Skeletal muscle tissue (tissue), 4 donors: Measurements from ENCODE around the gene CLIC5. TPM values are rescaled to one million over a fixed set of nuclear protein-coding genes. Genes with fewer than 3 reads are reported as not detected.

Experiments used
- H3K27ac ChIP-seq: one replicate; pipeline ENCODE4 v1.7.0; 2013; ENCODE audit warnings: mild to moderate bottlenecking, low read depth, low read length, inconsistent platforms
- H3K27me3 ChIP-seq, 3 donors: one replicate each; pipeline ENCODE4 v1.7.0; 2013; ENCODE audit warnings: low read length in 3 of 3; ENCODE audit not compliant: control insufficient read depth in 3 of 3, insufficient read depth in 3 of 3
- H3K36me3 ChIP-seq, 3 donors: one replicate each; pipeline ENCODE4 v1.7.0; 2013; ENCODE audit warnings: low read length in 3 of 3; ENCODE audit not compliant: control insufficient read depth in 3 of 3, insufficient read depth in 3 of 3
- H3K4me1 ChIP-seq, 3 donors: one replicate each; pipeline ENCODE4 v1.7.0; 2013; ENCODE audit warnings: low read length in 3 of 3, mild to moderate bottlenecking in 3 of 3; ENCODE audit not compliant: control insufficient read depth in 3 of 3, insufficient read depth in 3 of 3
- H3K4me3 ChIP-seq, 3 donors: one replicate each; pipeline ENCODE4 v1.7.0; 2013; ENCODE audit warnings: low read length in 3 of 3
- H3K9ac ChIP-seq, 3 donors: one replicate each; pipeline ENCODE4 v1.7.0; 2013; ENCODE audit warnings: low read length in 3 of 3, mild to moderate bottlenecking in 3 of 3, moderate library complexity in 2 of 3, low read depth in 1 of 3
- H3K9me3 ChIP-seq, 3 donors: one replicate each; pipeline ENCODE4 v1.7.0; 2013; ENCODE audit warnings: low read length in 3 of 3; ENCODE audit not compliant: control insufficient read depth in 3 of 3
- total RNA-seq: library from RNA; depleted of rRNA; stranded (reverse); fragments of >200 nt; gene quantifications from one replicate; pipeline ENCODE4 v1.2.3, GENCODE V29; 2014
- donor health status: Osteomylitis.

The CLIC5 gene
- total RNA-seq, 1 donor from 2014 or later, result 7.8 TPM

DNA sequence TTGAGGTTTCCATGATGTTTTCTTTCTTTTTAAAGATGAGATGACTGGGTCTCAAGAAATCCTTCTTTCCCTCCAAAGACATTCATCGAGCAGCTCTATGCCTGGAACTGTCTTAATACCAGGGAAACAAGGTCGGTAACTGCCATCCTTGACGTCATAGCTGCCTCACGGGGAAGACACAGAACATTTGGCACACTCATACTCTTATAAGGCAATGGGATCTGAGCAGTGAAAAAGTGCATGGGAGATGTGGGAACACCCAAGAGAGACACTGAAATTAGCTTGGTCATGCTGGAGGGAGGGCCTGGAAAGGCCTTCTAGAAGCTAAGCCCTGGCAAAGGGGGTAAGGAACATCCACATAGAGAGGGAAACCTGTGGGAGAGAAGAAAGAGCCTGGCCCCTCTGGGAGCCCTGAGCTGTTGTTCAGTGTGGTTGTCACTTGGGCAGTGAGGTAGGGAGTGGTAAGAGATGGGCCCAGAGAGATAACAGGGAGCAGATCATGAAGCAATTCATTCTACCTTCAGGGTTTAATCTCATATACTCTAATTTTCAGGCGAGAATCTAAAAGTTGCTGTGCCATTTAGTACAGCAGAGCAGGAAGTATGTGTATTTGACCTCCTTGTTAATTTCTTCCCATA lies 30.8 kb downstream of the CLIC5 start:
- Histone ChIP-seq H3K36me3 (peaks cover 0 to 3% (median 0%) of the 10 kb centered on the region in 3 donors), H3K4me1 (peaks cover 67 to 83% (median 78%) of the 10 kb centered on the region in 3 donors), H3K4me3 (peak overlapping the region in 1 of 3 donors; percentile 23), H3K9me3 (no peaks in the 10 kb centered on the region), H3K27me3 (no peaks in the 10 kb centered on the region), H3K9ac (no peak overlapping the region), H3K27ac (peak overlapping the region; percentile 94)

DNA sequence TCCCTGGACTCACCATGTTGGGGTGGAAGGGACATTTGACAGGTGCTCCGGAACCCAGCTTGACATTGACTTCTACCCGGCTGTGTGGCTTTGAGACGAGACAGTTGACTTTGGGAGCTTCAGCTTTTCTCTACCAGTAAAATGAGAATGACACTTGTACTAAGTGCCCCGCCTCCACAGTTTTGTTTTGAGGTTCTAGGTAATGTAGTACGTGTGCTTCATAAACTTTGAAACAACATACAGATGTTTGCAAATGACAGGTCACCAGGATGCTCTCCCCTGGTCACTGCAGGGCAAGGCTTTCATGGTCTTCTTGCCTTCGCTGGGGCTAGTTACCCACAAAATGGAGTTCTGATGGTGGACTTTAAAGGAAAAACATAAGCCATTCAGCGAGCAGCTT lies 31.3 kb downstream of the CLIC5 start:
- peaks cover 62 to 80% (median 74%) of the 10 kb centered on the region in 3 donors for H3K4me1 ChIP-seq
- H3K27me3 ChIP-seq, result no peaks in the 10 kb centered on the region
- H3K9ac ChIP-seq, result no peak overlapping the region
- no peak overlapping the region for H3K4me3 ChIP-seq
- H3K9me3 ChIP-seq, result no peaks in the 10 kb centered on the region
- H3K36me3 ChIP-seq, result peaks cover 0 to 3% (median 0%) of the 10 kb centered on the region in 3 donors
- peak overlapping the region; percentile 94 for H3K27ac ChIP-seq

DNA sequence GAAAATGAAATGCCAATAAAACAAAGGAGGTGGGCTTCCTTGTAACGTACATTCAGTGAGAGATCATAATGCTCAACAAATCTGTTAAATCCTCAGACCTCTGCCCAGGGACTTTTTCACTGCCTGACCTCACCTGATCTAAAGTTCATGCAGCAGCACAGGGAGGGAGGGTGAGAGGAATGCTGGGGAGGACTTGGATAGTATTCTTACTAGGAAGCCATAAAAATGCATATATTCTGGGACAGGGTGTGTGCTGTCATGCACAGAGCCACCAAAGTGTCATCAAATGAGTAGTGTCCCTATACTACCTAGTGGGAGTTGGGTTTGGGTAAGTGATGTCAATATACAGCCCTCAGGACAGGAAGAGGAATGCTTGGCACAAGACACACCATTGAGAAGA lies 32.6 kb downstream of the CLIC5 start:
- H3K27me3 ChIP-seq, result no peaks in the 10 kb centered on the region
- H3K4me3 ChIP-seq, result no peak overlapping the region
- peaks cover 51 to 74% (median 67%) of the 10 kb centered on the region in 3 donors for H3K4me1 ChIP-seq
- H3K27ac ChIP-seq, result no peak overlapping the region
- H3K36me3 ChIP-seq, result peaks cover 0 to 3% (median 0%) of the 10 kb centered on the region in 3 donors
- no peak overlapping the region for H3K9ac ChIP-seq
- no peaks in the 10 kb centered on the region for H3K9me3 ChIP-seq

DNA sequence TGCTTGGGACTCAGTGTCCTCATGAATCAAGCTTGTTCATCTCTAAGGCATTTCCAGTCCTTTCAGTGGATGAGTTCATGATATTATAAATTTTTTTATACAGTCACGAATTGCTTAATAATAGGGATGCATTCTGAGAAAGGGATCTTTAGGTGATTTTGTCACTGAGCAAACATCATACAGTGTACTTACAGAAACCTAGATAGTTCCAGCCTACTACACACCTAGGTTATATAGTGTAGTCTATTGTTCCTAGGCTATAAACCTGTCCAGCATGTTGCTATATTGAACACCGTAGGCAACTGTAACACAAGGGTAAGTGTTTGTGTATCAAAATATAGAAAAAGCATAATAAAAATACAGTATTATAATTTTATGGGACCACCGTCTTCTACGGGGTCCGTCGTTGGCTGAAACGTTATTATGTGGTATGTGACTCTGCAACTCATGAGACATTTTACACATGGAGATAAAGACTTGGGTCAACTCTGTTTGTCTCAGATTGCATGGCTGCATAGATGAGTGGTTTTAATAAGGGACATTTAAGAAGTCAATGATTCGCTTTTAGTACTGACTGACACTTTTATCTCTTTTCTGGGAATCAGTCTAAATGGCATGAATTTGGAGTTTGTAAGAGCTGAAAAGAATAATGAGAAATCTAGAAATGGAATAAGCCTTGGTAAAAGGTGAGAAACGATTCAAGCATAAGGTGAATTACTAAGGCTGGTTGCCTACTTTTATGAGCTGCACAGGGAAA lies 33.2 kb downstream of the CLIC5 start:
- Histone ChIP-seq H3K9ac (no peak overlapping the region), H3K4me1 (peaks cover 45 to 74% (median 60%) of the 10 kb centered on the region in 3 donors), H3K27ac (no peak overlapping the region), H3K36me3 (peaks cover 0 to 3% (median 0%) of the 10 kb centered on the region in 3 donors), H3K27me3 (no peaks in the 10 kb centered on the region), H3K9me3 (no peaks in the 10 kb centered on the region), H3K4me3 (no peak overlapping the region)

DNA sequence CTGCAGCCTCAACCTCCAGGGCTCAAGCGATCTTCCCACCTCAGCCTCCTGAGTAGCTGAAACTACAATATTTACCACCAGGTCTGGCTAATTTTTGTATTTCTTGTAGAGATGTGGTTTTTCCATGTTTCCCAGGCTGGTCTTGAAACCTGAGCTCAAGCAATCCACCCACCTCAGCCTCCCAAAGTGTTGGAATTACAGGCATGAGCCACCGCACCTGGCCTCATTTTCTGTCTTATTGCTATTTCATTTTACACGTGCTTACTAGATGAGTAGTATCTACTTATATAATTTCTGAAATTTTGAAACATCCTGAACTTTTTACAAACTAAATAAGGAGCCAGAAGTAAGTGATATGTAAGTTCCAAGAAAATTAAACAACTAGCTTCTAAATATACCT lies 34.6 kb downstream of the CLIC5 start:
- peaks cover 33 to 61% (median 50%) of the 10 kb centered on the region in 3 donors for H3K4me1 ChIP-seq
- peaks cover 0 to 3% (median 0%) of the 10 kb centered on the region in 3 donors for H3K36me3 ChIP-seq
- no peaks in the 10 kb centered on the region for H3K27me3 ChIP-seq
- H3K4me3 ChIP-seq, result no peak overlapping the region
- H3K9ac ChIP-seq, result no peak overlapping the region
- H3K9me3 ChIP-seq, result no peaks in the 10 kb centered on the region
- no peak overlapping the region for H3K27ac ChIP-seq

DNA sequence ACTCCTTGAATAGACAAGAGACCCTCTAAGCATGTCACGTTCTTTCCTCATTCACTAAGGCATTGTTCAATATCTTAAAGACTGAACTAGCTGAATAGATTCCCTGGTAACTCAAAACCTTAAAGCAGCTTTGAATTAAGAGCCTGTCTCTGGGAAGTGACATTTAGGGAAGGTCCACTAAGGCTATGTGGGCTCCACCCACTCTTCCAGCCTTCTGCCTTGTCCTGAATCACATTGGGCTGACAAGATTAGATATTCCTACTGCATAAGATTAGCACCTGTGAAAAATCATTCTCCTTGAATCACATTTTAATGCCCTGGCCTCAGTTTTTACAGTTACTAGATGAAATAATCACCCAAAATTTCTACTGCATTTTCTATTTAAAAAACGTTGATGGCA lies 36.3 kb downstream of the CLIC5 start:
- H3K36me3 ChIP-seq, result peaks cover 0 to 3% (median 0%) of the 10 kb centered on the region in 3 donors
- H3K4me1 ChIP-seq, result peaks cover 24 to 44% (median 32%) of the 10 kb centered on the region in 3 donors
- no peaks in the 10 kb centered on the region for H3K9me3 ChIP-seq
- H3K27me3 ChIP-seq, result no peaks in the 10 kb centered on the region
- H3K27ac ChIP-seq, result no peak overlapping the region
- H3K4me3 ChIP-seq, result no peak overlapping the region
- H3K9ac ChIP-seq, result no peak overlapping the region

DNA sequence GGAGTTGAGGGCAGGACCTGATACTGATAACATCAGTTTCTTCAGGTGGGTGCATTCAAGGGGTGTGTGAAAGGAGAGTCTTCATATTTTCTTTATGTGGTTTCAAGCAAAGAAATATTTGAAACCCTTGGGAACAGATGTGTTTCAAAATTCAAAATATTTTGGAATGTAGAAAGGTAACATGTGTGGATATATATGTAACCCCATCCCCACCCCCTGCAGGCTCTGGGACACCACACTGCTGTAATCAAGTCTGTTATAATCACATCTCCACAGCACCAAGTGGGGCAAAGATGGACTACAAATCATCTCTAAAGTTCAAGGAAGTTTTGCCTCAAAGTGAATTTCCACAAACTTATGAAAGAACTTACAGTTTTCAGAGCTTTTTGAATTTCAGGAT lies 41.1 kb downstream of the CLIC5 start:
- Histone ChIP-seq H3K4me3 (no peak overlapping the region), H3K27ac (no peak overlapping the region), H3K9me3 (no peaks in the 10 kb centered on the region), H3K9ac (no peak overlapping the region), H3K27me3 (no peaks in the 10 kb centered on the region), H3K4me1 (peaks cover 28 to 55% (median 38%) of the 10 kb centered on the region in 3 donors), H3K36me3 (no peaks in the 10 kb centered on the region)

DNA sequence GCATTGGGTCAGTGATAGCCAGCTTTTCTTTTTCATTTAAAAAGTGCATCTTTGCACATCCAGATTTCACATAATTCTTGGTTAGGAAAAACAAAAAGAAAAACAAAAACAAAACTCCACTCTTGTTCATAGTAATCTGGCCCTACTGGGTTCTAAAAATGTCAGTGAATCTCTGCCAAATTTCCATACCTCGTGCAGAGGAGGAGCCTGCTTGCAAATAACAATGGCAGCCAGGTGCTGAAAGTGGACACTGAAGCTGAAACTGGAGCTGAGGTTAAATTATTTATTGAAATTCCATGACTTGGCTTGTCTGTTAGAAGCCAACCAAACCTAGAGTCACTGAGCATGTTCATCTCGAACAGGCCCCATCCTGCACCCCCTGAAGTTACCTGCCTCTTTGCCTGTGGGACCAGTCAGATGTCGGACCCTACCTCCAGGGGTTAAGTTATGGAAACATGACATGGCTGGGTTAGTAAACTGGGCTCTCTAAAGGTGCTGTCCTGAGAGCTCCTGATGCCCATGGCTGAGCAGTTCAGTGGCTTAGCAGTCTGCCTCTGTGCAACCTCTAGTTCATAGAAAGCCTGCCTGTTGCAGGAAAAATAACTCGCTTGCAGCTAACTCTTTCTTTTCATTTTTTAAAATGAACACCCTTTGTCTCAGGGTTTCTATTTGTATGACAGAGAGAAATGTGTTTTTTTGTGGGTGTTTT lies 42.7 kb downstream of the CLIC5 start:
- H3K4me3 ChIP-seq, result peak overlapping the region in 2 of 3 donors; percentile 8 to 25
- peaks cover 38 to 56% (median 38%) of the 10 kb centered on the region in 3 donors for H3K4me1 ChIP-seq
- no peak overlapping the region for H3K9ac ChIP-seq
- H3K27me3 ChIP-seq, result no peaks in the 10 kb centered on the region
- H3K36me3 ChIP-seq, result no peaks in the 10 kb centered on the region
- H3K9me3 ChIP-seq, result no peaks in the 10 kb centered on the region
- H3K27ac ChIP-seq, result peak overlapping the region; percentile 21

DNA sequence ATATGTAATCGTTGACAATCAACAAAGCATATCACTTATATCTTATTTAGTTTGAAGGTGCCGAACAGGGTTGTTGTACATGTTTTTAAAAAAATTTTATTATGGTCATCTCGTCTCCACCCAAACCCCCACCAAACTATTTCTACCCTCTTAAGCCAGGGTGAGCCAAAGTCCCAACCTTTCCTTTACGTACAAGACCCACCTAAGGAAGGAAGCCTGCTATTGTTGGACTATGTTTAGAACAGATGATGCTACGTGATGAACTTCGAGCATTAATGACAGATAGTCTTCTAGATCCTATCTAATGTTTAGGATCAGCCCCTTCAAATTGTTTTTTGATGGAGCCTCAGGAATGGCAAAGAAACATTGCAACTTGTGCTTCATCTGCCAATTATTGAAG lies 44.4 kb downstream of the CLIC5 start:
- Histone ChIP-seq H3K27ac (no peak overlapping the region), H3K4me3 (no peak overlapping the region), H3K36me3 (no peaks in the 10 kb centered on the region), H3K9me3 (no peaks in the 10 kb centered on the region), H3K9ac (no peak overlapping the region), H3K4me1 (peaks cover 49 to 68% (median 49%) of the 10 kb centered on the region in 3 donors), H3K27me3 (no peaks in the 10 kb centered on the region)
